NB4 (cell line): ENCODE results near the gene DLG2.
"Not testable (repeated sequence)": the region's sequence is repeated elsewhere in the genome, so short reads cannot be mapped to it uniquely, and the experiment has no call there.

Experiments used
- DNase-seq: peaks from one replicate; pipeline ENCODE4 v3.0.0; 2010; ENCODE audit warnings: low read depth
- H3K4me3 ChIP-seq: one replicate; pipeline ENCODE4 v1.5.1; 2011; ENCODE audit warnings: mild to moderate bottlenecking, low read depth, low read length, moderate library complexity
- MYC ChIP-seq: IDR thresholded peaks from 2 replicates; pipeline ENCODE4 v1.6.1; 2011; ENCODE audit warnings: low read depth, low read length
- POLR2A ChIP-seq: IDR thresholded peaks from 2 replicates; pipeline ENCODE4 v1.6.1; 2011; ENCODE audit warnings: mild to moderate bottlenecking; ENCODE audit not compliant: insufficient read length; ENCODE audit errors: extremely low read depth
- TF ChIP-seq, protein P1 (sequence below): IDR thresholded peaks from 2 replicates; pipeline ENCODE4 v1.6.1; 2011; ENCODE audit warnings: low read depth, low read length
- TF ChIP-seq, protein P2 (sequence below): IDR thresholded peaks from one replicate; pipeline ENCODE4 v1.5.1; 2012; ENCODE audit warnings: low read depth, low read length

The DLG2 gene

DNA sequence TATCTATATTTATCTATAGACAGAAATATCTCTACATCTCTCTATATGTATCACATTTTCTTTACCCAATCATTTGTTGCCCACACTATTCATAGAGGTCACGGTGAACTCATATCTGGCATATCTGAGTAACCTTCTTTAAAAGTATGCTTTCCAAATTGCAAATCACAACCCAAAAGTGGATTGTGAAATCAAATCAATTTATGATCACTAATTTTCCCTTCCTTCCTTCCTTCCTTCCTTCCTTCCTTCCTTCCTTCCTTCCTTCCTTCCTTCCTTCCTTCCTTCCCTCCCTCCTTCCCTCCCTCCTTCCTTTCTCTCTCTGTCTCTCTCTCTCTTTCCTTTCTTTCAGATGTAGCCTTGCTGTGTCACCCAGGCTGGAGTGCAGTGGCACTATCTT, 1893.0 kb downstream of the DLG2 start:
- no peak overlapping the region for H3K4me3 ChIP-seq
- TF ChIP-seq MYC, result no peak
- no peak for DNase-seq

DNA sequence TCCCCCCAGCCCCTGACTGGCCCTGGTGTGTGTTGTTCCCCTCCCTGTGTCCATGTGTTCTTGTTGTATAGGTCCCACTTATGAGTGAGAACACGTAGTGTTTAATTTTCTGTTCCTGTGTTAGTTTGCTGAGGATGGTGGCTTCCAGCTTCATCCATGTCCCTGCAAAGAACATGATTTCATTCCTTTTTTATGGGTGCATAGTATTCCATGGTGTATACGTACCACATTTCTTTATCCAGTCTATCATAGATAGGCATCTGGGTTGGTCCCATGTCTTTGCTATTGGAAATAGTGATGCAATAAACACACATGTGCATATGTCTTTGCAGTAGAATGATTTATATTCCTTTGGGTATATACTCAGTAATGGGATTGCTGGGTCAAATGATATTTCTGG, 1895.9 kb downstream of the DLG2 start:
- DNase-seq, H3K4me3 ChIP-seq: not testable (repeated sequence)

DNA sequence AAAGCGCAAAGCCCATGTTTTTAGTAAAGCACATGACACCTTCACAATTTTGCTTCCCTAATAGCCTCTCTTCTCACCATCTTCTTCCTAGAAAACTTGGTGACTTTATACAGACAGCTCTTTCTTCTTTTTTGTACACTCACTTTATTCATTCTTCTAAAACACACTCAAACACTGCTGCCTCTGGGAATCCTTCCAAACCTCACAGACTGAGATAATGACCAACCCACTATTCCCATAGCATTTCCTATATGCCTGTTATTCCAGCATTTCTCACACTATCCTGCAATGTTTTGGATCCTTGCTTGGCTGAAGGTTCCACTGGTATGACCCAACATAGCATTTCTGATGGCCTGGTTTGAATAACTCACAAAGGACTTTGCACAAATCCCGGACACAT, 1898.9 kb downstream of the DLG2 start:
- no peak overlapping the region for H3K4me3 ChIP-seq
- TF ChIP-seq, protein P1, sequence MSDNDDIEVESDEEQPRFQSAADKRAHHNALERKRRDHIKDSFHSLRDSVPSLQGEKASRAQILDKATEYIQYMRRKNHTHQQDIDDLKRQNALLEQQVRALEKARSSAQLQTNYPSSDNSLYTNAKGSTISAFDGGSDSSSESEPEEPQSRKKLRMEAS, result no peak
- TF ChIP-seq, protein P2, sequence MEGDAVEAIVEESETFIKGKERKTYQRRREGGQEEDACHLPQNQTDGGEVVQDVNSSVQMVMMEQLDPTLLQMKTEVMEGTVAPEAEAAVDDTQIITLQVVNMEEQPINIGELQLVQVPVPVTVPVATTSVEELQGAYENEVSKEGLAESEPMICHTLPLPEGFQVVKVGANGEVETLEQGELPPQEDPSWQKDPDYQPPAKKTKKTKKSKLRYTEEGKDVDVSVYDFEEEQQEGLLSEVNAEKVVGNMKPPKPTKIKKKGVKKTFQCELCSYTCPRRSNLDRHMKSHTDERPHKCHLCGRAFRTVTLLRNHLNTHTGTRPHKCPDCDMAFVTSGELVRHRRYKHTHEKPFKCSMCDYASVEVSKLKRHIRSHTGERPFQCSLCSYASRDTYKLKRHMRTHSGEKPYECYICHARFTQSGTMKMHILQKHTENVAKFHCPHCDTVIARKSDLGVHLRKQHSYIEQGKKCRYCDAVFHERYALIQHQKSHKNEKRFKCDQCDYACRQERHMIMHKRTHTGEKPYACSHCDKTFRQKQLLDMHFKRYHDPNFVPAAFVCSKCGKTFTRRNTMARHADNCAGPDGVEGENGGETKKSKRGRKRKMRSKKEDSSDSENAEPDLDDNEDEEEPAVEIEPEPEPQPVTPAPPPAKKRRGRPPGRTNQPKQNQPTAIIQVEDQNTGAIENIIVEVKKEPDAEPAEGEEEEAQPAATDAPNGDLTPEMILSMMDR, result no peak
- no peak for TF ChIP-seq POLR2A
- no peak for DNase-seq

DNA sequence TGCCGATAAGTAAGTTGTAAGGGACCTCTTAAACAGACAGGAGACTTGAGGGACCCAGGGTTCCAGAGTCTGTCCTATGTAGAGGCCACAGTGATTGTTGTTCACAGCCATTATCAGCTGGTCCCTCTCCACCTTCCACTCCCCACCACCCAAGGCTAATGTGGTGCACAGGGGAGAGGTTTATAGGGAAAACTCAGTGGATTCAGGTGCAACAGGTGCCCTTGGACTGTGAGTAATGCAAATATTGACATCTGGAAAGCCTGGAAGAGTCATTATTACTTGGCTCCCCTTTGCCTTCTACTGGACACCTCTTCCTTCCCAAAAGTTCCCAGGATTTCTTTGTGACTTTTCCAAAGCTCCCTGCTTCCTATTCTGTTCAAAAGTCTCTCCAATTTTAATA, 1899.9 kb downstream of the DLG2 start:
- DNase-seq, result no peak
- H3K4me3 ChIP-seq, result no peak overlapping the region
- TF ChIP-seq, protein P2, result no peak
- TF ChIP-seq, protein P1, result no peak
- TF ChIP-seq MYC (no peak), POLR2A (no peak)

DNA sequence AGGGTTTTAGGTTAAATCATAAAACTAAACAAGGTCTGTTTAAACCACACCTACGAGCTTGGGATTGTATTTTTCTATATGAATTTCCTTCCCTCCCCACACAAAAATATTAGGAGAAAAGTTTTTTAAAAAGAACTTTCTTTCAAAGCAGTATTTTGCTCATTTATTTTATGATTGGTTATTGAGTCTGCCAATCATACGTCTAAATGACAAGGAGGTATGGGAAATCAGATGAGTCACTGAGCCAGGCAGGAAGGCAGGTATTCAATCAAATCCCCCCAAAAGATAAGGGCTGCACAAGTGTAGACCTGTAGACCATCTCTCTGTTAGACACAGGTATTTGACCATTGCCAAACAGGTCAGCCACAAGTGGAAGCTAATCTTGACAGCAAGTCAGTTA, 1900.8 kb downstream of the DLG2 start:
- H3K4me3 ChIP-seq, result no peak overlapping the region
- TF ChIP-seq MYC (no peak), POLR2A (no peak)
- TF ChIP-seq, protein P2, result no peak
- TF ChIP-seq, protein P1, result no peak
- no peak for DNase-seq

DNA sequence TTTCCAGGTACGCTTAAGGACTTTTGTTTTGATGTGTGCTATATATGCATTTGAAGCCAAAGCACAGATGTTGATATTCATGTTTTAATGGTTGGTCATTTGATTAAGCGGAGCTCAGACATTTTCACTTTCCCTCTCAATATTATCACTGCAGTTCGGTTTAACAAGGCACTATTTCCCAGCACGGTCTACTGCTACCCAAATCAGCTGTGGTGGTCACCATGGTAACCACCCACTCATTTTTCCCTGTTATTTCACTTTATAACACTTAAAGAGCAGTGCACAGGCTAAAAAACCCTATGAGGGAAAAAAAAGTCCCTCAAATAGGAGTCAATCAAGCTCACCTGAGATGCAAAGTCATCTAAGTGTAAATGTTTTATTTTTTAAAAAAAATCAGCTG, 1901.4 kb downstream of the DLG2 start:
- no peak for DNase-seq
- no peak overlapping the region for H3K4me3 ChIP-seq
- TF ChIP-seq, protein P1, result no peak
- TF ChIP-seq POLR2A (no peak), MYC (no peak)
- TF ChIP-seq, protein P2, result no peak

DNA sequence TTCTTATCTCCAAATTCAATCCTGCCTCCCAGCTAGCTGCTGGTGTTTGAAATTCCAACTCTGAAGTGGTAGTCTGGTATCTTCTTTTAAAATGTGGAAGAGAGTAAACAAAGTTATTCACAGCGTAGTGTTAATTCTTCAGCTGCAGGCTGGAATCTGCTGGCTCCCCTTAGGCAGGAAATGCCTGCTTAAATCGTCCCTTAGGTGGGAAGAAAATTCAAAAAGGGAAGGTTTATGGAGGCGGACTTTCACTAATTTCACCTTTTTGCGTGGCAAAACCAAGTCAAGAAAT, 1901.9 kb downstream of the DLG2 start:
- no peak overlapping the region for H3K4me3 ChIP-seq
- TF ChIP-seq, protein P1, result no peak
- no peak for TF ChIP-seq POLR2A
- TF ChIP-seq, protein P2, result no peak
- TF ChIP-seq MYC, result no peak
- no peak for DNase-seq
